PC-3 (cell line): ENCODE data around the gene STAT4.

Experiments
- CTCF ChIP-seq: fragments of 300-600 bp; sonication (generic); conservative IDR thresholded peaks from 2 replicates; pipeline ENCODE4 v1.5.1; 2017; ENCODE audit warnings: antibody characterized with exemption, low read depth, mild to moderate bottlenecking, low read length
- EZH2 ChIP-seq: fragments of 300-600 bp; sonication (generic); IDR thresholded peaks from one replicate; pipeline ENCODE4 v1.6.1; 2017; ENCODE audit warnings: antibody characterized with exemption, mild to moderate bottlenecking, low read length; ENCODE audit not compliant: unreplicated experiment
- EZH2phosphoT487 ChIP-seq: fragments of 300-600 bp; sonication (generic); IDR thresholded peaks from 2 replicates; pipeline ENCODE4 v1.6.1; 2018; ENCODE audit warnings: mild to moderate bottlenecking, antibody characterized with exemption, low read length, borderline replicate concordance

- TF ChIP-seq EZH2 (no peak), CTCF (no peak), EZH2phosphoT487 (no peak)
Observed at GRCh38 chr2:191103774-191104173, 47.0 kb downstream of the STAT4 start.
